Suppressor macrophage (primary cell): ENCODE results near the gene MAP7D2.

Experiments
- DNase-seq, 4 experiments: peaks; one replicate each; pipeline ENCODE4 v3.0.0-alpha.2; 2020 to 2022

The MAP7D2 gene

DNA sequence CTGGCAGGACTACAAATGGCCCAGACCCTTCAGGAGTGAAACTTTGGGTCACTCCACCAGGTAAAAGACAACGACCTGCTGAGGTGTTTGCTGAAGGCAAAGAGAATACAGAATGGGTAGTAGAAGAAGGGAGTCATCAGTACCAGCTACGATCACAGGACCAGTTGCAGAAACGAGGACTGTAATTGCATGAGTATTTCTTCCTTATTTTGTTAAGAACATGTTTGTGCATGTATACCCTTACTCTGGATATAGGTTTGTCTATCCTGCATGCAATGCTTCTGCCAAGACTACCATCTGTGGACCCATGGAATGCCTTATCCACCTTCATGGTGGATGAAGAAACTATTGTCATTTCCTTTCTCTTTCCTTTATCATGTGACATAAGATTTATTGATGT lies 77.7 kb downstream of the MAP7D2 start:
- no peak for DNase-seq

DNA sequence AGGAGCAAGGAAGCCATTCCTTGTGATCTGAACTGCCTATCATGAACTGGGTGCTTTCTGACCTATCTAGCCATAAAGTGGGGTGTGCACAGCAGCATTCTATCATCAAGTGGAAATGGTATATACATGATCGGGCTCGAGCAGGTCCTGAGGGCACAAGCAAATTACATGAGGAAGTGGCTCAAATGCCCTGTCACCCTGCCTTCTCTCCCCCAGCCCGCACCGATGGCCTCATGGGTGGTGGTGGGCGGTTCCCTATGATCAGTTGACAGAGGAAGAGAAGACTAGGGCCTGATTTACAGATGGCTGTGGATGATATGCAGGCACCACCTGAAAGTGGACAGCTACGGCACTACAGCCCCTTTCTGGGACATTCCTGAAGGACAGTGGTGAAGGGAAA lies 79.5 kb downstream of the MAP7D2 start:
- DNase-seq: peak; percentile 36 to 59 (median 50)

DNA sequence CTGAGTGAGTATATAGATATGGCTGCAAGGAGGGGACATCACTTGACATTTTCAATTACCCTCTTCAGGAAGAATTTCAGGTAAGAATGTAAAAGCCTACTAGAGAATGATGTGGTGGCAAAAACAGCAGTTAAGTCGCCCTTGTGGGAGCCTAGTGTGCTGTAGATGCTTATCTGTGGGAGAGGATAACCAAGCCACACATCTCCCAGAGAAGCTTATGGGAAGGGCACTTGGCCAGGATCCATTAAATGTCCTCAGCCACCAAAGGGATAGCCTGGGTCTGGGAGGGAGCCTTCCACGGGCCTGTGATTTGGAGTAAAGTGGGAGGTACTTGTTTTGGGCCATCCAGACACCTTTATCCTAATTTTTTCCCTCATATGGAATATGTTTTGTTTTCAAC lies 84.5 kb downstream of the MAP7D2 start:
- DNase-seq: no peak

DNA sequence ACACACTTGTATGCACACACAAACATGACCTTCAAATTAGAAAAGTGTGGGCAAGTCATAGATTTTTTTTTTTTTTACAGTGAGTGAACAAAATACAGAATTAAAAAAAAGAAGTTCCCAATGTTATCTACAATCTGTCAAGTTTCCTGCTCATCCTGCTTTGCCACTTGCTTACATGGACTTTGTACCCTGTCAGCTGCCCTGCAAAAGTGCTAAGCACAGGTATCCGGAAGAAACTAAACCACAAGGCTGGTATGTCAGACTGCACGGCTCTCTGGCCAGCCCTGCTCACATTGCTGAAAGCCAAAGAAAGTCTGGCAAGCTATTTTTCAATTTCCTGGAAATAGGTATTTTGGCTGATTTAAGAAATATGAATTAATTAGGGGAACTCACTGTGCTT lies 87.0 kb downstream of the MAP7D2 start:
- no peak for DNase-seq

DNA sequence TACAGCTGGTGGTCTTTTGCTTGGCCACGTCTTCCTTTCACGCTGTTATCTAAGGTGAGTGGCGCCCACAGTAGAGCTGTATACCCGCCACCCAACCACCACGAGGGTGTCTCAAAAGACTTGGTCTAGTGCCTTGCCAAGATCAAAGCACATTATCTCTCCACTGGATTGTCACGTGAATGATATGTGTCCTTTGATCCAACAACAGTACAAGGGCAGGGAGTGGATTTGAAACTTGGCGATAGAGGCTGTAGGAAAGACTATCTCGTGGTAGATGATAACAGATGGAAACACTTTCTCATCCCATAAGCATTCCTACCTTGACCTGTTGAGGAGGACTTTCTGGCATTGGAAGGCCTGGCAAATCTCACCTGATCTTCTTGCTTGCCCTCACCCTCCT lies 88.1 kb downstream of the MAP7D2 start:
- DNase-seq: no peak

DNA sequence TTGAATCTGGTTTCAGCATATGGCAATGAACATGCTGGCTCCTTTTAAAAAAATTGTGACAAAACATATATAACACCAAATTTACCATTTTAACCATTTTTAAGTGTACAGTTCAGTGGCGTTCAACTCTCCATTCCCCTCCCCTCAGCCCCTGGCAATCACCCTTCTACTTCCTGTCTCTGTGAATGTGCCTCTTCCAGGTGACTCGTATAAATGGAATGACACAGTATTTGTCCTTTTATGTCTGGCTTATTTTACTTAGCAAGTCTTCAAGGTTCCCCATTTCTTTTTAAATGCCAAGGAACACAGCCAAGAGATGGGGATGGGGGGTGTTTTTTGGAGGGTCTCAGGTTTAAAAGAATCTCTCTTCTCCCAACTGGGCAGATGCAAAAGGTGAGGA lies 90.4 kb downstream of the MAP7D2 start:
- DNase-seq: no peak

DNA sequence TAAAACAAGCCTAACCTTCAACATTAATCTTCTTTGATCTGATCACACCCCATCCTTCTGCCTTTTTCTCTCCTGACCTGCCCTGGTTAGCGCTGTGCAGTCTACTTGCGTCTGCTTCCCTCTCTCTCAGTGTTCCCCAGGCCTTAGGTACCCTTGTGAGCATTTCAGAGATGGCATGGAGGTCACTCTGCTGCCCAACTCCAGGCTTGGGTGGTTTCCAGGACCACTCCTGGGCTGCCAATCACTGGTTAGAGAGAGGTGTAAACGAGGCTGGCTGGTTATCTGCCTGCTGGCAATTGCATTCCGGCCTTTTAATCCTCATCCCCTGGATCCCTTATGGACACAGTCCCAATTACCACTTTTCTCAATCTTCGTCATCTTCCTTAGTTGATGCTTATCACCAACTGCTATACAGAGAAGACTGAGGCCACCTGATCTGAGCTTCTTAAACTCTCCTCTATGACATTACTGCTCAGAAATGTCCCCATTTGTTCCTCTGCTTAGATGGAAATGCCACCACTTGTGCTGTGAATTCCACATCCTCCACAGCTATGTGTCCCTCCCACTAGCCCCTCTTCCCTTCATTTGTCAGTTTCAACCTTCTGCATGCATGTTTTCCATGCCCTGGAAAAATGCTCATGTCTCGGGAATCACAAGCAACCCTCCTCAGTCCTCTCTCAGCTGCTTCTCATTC lies 96.9 kb downstream of the MAP7D2 start:
- DNase-seq: no peak

DNA sequence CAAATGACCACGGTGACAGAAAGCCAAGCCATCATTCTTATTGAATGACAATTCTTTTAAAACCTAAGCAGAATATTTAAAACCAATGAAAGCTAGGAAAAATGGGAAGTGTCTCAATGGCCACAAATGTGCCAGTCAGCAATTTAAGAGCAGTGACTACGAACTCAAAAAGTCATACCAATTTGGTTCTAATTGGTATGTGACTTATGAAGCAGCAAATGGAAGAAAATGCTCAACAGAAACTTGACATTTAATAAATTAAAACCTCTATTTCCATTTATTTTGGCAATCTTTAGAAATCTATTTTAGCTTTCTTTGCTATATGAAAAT lies 100.1 kb downstream of the MAP7D2 start:
- peak in 1 of 4 experiments; percentile 17 for DNase-seq

DNA sequence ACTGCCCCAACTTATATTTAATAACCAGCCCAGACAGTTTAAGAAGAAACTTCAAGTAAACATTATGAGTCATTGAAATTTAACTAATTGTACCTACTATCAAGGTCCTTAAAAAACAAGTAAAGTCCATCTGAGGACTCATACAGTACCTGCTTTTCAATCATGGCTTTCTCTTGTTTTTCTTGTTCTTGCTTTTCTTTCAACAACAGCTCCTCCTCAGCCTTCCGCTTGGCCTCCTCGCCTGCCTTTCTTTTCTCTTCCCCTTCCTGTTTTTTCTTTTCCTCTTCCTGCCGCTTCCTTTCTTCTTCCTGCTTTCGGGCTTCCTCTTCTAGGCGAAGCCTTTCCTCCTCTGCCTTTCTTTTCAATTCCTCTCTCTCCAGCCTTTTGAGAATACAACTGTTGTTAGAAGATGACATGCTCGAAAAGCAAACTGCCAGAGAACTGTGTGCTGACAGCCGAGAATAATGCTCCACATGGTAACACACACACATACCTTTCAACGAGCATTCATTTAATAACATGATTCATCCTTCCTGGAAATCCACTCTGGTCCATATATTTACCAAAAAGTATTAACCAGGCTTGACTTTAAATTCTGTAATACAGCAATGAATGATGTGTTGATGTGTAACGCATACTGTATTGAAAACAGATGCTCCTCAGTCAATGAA lies 100.6 kb downstream of the MAP7D2 start:
- DNase-seq: no peak

DNA sequence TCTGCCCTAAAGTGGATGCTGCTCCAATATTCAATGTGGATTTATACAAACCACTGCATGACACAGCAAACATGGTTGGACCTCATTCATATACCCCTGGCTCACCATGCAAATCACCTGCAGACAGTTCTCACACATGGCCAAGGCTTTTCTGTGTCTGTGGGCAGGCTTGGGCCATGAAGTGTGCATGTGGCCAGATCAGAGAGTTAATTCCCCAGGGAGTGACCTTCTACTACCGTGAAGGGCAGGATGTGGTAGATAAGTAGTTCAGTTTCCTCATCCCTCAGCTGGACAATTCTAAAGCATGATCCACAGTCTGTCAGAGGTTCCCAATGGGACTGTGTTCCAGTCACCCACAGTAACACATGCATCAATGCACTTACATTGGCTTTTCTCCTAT lies 101.3 kb downstream of the MAP7D2 start:
- DNase-seq: no peak

DNA sequence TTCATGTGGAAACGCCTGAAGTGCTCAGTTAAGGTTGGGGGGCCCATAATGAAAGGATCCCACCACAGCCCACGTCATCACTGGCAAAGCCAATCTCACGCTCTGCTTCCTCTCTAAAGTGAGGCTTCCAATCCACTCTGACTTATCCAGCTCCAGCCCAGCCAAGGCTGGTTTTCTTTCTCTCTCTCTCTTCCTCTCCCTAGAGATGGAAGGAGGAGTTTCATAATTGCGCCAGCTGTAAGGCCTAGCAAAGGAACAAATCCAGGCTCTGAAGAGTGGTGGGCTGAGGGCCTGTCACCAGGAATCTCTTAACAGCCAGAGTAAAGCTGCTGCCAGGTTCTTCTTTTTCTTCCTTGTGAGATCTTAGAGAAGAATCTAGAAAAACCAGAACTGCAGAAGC lies 105.1 kb downstream of the MAP7D2 start:
- peak in 3 of 4 experiments; percentile 5 to 15 (median 5) for DNase-seq

DNA sequence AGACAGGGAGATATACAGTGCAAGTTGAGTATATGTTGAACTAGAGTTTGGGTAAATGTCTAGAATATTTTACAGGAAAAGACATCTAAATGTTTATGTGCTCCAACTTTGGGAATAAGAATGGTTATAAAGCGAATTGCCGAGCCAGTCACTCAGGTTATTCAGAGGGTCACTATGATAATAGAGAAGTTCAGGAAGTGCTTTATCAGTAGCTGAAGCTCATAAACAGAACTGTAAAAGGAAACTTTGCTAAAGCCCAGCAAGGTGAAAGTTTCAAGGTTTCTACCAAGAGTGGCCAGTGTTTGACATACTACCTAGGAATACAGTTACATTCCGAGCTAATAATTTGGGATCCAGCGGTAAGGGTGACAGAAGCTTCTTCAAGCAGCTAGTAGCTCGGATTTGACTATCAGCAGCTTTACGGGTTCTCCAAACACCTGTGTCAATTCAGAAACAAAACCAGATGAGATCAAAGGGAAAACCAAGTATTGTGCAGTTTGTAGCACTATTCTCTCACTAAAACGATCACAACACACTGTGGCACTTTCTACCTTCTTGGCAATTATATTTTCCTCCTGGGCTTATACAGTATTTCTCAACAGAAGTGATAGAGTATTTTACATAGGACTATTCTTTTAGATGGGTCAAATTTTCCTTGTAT lies 108.6 kb downstream of the MAP7D2 start:
- DNase-seq: no peak

DNA sequence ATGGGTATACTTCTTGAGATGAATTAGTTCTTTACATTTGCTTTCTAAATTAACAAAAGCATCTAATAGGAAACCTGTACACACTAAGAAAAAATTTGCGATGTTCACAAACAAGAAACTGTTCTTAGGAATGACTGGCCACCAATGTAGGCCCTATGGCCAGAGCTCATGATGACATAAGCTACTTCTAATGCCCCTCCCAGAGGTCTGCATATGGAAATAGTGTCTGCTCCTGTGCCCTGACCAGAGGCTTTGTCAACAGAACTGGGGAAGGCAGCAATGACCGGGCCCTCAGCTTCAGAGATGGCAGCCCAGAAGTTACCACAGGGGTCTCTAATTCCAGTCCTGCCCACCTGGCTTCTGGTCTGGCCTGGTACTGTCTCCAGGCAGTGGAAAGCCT lies 110.8 kb downstream of the MAP7D2 start:
- DNase-seq: no peak

DNA sequence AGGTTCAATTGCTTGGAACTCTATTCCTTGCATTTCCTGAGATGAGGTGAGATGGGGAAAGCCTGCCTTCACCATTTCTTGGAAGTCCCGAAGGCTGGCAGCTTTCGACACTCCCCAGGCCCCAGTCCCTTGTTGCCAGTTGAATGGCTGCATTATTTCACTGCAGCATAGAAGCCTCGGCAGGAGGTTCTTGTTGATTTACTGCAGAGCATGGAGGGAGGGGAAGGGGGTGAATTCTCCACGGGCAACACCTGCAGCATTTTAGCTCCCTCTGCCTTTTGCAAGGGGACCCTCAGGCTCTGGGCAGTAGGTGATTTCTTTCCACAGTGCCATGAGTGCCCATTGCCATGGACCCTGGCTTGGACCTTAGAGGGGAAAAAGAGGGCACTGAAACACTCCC lies 115.1 kb downstream of the MAP7D2 start:
- DNase-seq: no peak

DNA sequence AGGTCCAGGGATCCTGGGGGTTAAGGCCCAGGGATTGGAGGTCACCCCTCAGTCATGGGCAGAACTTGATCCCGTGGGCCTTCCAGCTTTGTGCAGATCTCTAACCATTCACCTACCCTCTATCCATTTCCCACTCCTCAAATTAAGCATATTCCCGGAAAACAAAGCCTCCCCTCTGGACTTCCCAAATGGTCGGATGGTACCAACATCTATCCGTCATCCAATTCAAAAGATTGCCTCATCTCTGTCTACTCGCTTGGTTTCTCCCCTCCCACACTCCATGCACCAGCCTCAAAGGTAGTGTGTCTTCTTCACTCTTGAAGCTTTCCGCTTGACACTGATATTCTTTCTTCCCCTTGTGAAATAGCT lies 125.4 kb downstream of the MAP7D2 start:
- DNase-seq: peak in 1 of 4 experiments; percentile 7

DNA sequence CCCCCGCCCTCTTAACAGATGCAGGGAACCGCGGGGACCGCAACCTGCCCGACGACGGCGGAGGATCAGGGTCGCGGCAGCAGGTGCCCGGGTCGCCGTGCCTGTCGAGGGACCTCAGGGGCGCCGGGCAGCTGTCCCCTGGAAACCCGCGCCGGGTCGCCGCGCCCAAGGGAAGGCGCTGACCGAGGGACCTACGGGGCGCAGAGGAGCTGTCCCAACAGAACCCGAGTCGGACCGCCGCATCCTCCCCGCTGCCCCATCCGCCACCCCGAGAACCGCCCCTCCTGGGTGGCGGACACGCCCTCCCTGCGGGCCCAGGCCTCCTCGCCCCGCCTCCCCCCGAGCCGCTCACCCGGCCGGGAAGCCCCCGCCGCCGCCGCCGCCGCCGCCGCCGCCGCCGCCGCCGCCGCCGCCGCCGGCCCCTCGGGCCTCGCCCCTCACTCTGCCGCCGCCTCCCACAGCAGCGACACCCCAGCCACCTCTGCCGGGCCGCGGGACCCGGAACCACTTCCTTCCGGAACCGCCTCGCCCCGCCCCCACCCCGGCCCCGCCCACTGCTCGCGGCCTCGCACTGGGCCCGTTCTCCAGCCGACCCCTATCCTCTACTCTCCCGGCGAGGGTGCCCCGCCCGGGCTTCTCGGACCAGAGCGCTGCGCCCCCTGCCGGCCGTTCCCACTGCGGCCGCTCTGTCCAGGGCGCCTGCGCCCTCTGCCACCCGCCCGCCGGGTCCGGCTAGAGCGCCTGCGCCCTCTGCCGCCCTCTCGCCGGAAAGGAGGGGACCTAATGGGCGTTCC lies 126.0 kb downstream of the MAP7D2 start, which contains the start of gene BCLAF3:
BCLAF3 (minus strand) TSS at position 506 of the 794 bp plus-strand sequence. CDS start 20,797 bp downstream, outside the sequence.
- peak; percentile 91 to 97 (median 95) for DNase-seq

DNA sequence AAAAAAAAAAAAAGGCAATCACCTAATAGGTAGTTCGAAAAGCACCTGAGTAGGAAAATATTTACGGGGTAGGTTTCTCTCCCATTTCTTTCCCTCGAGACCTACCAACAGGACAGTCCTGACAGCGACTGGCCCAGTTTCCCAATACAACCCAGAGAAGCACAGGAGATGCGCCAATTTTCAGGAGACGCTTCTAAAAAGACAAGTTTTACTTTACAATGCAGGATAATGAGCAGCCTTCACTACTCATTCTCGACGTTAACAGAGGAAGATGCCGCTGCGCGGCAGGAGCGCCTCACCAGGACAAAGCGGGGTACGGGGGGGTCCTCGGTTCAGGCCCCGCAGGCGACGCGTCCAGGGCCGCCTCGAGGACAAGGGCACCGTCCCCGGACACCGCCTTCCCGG lies 126.6 kb downstream of the MAP7D2 start:
- DNase-seq: peak in 3 of 4 experiments; percentile 11 to 40 (median 20)

DNA sequence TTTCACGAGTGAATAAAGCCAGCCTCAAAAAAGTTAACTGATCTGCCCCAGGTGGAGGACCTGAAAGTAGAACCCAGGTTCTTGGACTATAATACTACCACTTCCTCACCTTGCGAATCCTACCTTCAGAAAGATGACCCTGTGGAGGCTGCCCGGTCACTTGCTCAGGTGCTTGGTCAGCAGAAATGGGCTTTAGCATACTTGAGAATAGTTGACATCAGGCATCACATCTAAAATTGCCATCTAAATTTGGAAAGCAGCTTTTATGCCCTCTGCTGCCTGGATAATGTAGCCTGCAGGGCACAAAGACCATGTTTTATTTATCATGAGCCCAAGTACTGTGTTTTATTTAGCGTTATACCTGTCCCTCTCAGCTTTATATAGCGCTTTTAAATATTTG lies 128.9 kb downstream of the MAP7D2 start:
- DNase-seq: no peak

DNA sequence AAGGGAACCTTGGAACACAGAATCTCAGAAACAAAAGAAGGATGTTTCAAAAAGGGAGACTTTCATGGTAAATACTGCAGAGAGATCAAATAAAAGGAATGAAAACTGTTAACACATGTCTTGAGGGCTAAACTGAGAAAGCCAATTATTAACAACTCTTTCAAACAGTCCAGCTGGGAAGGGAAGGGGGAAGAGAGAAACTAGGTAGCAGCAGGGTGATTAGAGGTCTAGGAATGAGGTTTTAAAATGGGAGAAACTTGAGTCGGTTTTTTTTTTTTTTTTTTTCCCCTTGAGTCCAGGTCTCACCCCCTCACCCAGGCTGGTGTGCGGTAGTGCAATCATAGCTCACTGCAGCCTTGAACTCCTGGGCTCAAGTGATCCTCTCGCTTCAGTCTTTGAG lies 130.2 kb downstream of the MAP7D2 start:
- DNase-seq: no peak

DNA sequence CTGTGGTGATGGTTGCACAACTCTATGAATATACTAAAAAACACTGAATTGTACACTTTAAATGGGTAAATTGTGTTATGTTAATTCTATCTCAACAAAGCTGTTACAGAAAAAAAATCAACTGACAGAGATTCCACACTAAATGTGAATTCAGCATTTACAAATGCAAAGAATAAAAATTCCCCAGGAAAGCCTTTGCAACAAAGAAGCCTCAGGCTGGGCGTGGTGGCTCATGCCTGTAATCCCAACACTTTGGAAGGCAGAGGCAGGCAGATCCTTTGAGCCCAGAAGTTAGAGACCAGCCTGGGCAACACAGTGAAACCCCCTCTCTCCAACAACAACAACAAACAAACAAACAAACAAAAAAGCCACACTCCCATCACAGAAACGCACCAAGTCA lies 134.8 kb downstream of the MAP7D2 start:
- no peak for DNase-seq

DNA sequence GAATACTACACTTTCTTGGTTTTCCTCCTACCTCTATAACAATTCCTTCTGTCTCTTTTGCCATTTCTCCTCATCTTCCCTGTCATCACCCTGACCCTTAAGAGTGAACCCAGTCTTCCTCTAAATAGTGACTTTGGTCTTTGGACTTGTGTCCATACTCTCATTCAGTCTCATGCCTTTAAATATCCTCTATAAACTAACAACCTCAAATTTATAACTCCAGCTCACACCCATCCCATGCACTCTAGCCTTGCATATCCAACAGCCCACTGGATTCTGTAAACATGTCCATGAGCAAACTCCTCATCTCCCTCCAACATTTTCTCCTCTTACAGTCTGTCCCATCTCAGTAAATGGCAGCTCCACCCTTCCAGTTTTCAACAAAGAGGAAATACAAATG lies 140.9 kb downstream of the MAP7D2 start:
- DNase-seq: no peak

DNA sequence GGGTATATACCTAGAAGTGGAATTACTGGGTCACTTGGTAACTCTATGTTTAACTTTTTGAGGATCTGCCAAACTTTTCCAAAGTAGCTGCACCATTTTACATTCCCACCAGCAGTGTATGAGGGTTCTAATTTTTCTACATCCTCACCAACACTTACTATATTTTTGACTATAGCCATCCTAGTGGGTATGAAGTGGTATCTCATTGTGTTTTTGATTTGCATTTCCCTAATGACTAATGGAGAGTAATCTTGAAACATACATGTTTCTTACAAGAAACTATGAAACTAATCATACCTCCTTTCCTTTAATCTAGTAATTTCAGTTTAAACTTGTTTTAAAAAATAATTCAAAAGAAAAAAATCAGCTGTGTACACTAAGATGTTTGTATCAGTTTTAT lies 143.7 kb downstream of the MAP7D2 start:
- DNase-seq: no peak

DNA sequence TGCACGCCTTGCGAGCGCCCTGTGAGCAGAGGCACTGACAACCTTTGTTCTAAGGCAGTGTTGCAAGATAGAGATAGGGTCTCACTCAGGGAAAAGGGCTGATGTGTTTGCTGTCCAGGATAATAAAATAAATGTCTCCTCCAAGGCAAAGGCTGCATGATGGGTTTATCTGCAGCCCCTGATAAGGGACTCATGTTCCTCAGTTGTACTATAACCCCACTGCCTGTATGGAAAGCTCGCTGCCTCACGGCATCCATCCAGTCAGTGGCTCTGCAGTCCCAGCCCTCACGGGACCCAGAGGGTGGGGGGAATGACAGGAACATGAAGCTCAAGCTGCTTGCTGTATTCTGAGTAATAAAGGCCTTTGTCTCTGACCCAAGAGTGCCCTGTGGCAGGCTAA lies 148.4 kb downstream of the MAP7D2 start:
- DNase-seq: no peak
